Measurements from ENCODE around the gene CTCF. TPM values are rescaled to one million over a fixed set of nuclear protein-coding genes. Genes with fewer than 3 reads are reported as not detected.

CTCF gene
- total RNA-seq, 1 donor from 2014 or later = 62.0 TPM

GRCh38 chr16:67648088-67648763, 85.9 kb downstream of the CTCF start:
- FAIRE-seq (no peak), DNase-seq (ENCODE audit: low spot score in 2 of 2) (no peak)

- DNase-seq (ENCODE audit: low spot score in 2 of 2) = peak in 1 of 2 donors; percentile 38
- no peak for FAIRE-seq
These were observed 86.6 kb downstream of the CTCF start for GRCh38 chr16:67648764-67649407.

- FAIRE-seq (no peak), DNase-seq (ENCODE audit: low spot score in 2 of 2) (peak in 1 of 2 donors; percentile 31)
These were observed 87.2 kb downstream of the CTCF start for GRCh38 chr16:67649494-67649931.

- FAIRE-seq (no peak), DNase-seq (ENCODE audit: low spot score in 2 of 2) (no peak)
These were observed 87.7 kb downstream of the CTCF start for GRCh38 chr16:67650023-67650422.

- no peak for DNase-seq (ENCODE audit: low spot score in 2 of 2)
- no peak for FAIRE-seq
These were observed 88.7 kb downstream of the CTCF start for GRCh38 chr16:67651039-67651438.

- FAIRE-seq = no peak
- DNase-seq (ENCODE audit: low spot score in 2 of 2) = no peak
These were observed 89.5 kb downstream of the CTCF start for GRCh38 chr16:67651847-67652246.

GRCh38 chr16:67652578-67653127, 90.3 kb downstream of the CTCF start:
- DNase-seq (ENCODE audit: low spot score in 2 of 2) (peak; percentile 87), FAIRE-seq (no peak)

- DNase-seq (ENCODE audit: low spot score in 2 of 2) (peak in 1 of 2 donors; percentile 57), FAIRE-seq (no peak)
These were observed 90.9 kb downstream of the CTCF start for GRCh38 chr16:67653128-67653788.

GRCh38 chr16:67653789-67654402, 91.6 kb downstream of the CTCF start:
- FAIRE-seq (no peak), DNase-seq (ENCODE audit: low spot score in 2 of 2) (no peak)

- FAIRE-seq (no peak), DNase-seq (ENCODE audit: low spot score in 2 of 2) (no peak)
These were observed 92.1 kb downstream of the CTCF start for GRCh38 chr16:67654403-67654911.

GRCh38 chr16:67655363-67655762, 93.0 kb downstream of the CTCF start:
- FAIRE-seq (no peak), DNase-seq (ENCODE audit: low spot score in 2 of 2) (no peak)

- FAIRE-seq (no peak), DNase-seq (ENCODE audit: low spot score in 2 of 2) (no peak)
These were observed 94.2 kb downstream of the CTCF start for GRCh38 chr16:67656344-67657016.

GRCh38 chr16:67657017-67657608, 94.8 kb downstream of the CTCF start:
- FAIRE-seq (no peak), DNase-seq (ENCODE audit: low spot score in 2 of 2) (no peak)

- DNase-seq (ENCODE audit: low spot score in 2 of 2) (no peak), FAIRE-seq (no peak)
These were observed 95.6 kb downstream of the CTCF start for GRCh38 chr16:67657751-67658518.

- FAIRE-seq = no peak
- no peak for DNase-seq (ENCODE audit: low spot score in 2 of 2)
These were observed 96.7 kb downstream of the CTCF start for GRCh38 chr16:67658849-67659674.

- DNase-seq (ENCODE audit: low spot score in 2 of 2) (peak; percentile 100), FAIRE-seq (no peak)
These were observed 97.6 kb downstream of the CTCF start, which contains the start of gene ACD for GRCh38 chr16:67659675-67660563. ACD (minus strand) TSS chr16:67660260; CDS start chr16:67660220, 40 bp downstream.

- FAIRE-seq (no peak), DNase-seq (ENCODE audit: low spot score in 2 of 2) (peak; percentile 100)
These were observed 98.3 kb downstream of the CTCF start, which contains the start of gene PARD6A for GRCh38 chr16:67660564-67661028. PARD6A (plus strand) TSS chr16:67660960; CDS start chr16:67661039, 79 bp downstream.

All from frontal cortex (tissue), 4 donors.